Fibroblast of villous mesenchyme (primary cell): ENCODE measurements around the gene PLXNA4. TPM values are rescaled to one million over a fixed set of nuclear protein-coding genes. Genes with fewer than 3 reads are reported as not detected.

ENCODE experiments used
- DNase-seq: peaks from one replicate; pipeline ENCODE4 v3.0.0-alpha.2; 2010; ENCODE audit warnings: low read depth
- H3K4me3 ChIP-seq: 2 replicates; pipeline ENCODE4 v1.5.1; 2011; ENCODE audit warnings: low read depth, mild to moderate bottlenecking, low read length
- total RNA-seq: library from RNA; depleted of rRNA; stranded (reverse); fragments of >200 nt; gene quantifications from 2 replicates; pipeline ENCODE4 v1.2.3, GENCODE V29; 2012
- TF ChIP-seq, protein P1 (sequence below): IDR thresholded peaks from 2 replicates; pipeline ENCODE4 v1.5.1; 2012; ENCODE audit warnings: low read depth, mild to moderate bottlenecking, low read length; ENCODE audit not compliant: insufficient read depth

The PLXNA4 gene
- total RNA-seq, 1 donor, result not detected

DNA sequence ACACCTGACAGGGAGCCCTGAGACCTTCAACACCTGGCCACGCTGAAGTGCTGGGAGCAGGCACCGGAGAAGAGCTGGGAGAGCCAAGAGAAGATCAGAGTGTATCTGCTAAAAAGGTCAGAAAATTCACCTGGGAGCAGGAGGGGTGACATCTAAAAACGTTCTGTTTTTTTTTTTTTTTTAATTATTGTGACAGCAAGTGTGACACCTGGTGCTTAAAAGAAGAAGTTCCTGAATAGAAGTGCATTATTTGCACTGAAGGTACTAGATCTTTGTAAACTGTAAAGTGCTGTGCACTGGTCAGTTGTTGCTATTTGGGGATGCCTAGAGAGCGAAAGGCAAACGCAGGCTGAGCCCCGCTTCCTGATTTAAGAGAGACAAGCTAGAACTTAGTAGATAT is 422.0 kb downstream of the PLXNA4 start:
- TF ChIP-seq, protein P1, sequence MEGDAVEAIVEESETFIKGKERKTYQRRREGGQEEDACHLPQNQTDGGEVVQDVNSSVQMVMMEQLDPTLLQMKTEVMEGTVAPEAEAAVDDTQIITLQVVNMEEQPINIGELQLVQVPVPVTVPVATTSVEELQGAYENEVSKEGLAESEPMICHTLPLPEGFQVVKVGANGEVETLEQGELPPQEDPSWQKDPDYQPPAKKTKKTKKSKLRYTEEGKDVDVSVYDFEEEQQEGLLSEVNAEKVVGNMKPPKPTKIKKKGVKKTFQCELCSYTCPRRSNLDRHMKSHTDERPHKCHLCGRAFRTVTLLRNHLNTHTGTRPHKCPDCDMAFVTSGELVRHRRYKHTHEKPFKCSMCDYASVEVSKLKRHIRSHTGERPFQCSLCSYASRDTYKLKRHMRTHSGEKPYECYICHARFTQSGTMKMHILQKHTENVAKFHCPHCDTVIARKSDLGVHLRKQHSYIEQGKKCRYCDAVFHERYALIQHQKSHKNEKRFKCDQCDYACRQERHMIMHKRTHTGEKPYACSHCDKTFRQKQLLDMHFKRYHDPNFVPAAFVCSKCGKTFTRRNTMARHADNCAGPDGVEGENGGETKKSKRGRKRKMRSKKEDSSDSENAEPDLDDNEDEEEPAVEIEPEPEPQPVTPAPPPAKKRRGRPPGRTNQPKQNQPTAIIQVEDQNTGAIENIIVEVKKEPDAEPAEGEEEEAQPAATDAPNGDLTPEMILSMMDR, result no peak
- DNase-seq, result no peak

DNA sequence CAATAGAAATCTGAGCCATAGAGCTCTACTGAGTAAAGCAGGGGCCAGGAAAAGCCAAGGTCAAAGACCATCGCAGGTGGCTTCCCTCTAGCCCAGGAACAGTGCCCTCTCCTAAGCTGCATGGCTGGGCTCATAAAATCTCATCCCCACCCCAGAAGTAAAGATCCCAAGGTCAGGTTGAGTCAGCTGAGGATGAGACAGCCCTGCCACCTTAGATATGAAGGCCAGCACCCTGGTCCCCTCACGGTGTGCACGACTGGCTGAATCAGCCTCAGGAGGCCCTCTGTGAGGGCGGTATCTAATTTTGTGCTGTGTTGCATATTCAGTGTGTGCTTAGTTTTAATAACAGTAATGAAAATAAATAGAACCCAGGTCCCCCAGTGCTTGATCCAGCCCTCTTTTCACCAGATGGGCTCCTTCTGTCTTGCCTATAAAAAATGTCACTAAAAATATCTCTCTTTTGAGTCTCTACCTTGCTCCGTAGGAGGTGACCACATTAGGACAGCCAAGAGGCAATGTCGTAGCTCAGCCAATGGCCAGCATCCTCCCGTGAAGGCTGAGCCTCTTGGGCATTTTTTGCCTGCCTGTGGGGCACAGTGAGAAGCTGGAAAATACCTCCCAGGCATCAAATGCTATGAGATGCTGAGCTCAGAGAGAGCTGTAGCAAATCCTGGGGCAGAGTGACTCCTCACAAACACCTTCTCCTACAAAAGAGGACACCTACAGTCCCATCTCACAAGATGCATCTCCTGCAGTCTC is 424.0 kb downstream of the PLXNA4 start:
- DNase-seq, result no peak
- no peak overlapping the region for H3K4me3 ChIP-seq
- TF ChIP-seq, protein P1, result no peak

More for the DNA sequence above, 422.0 kb downstream of the PLXNA4 start:
- H3K4me3 ChIP-seq, result no peak overlapping the region

DNA sequence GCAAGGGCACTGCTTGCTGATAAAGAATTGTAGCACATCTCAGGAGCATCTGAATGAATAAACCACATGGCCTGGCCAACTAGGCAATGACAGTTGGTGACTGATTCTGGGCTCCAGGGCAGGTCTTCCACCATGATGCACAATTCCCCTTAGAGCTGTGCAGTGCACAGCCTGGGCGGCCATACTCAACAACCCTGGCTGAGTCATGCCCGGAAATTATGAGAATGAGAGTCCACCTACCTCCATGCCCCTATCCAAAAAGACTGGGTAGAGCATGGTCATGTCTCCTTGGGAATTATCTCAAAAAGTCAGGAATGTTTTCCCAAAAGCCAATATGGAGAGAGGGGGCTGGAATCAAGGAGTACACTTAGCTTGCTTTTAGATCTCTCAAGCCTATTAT is 425.6 kb downstream of the PLXNA4 start:
- TF ChIP-seq, protein P1, result no peak
- H3K4me3 ChIP-seq, result no peak overlapping the region
- no peak for DNase-seq

DNA sequence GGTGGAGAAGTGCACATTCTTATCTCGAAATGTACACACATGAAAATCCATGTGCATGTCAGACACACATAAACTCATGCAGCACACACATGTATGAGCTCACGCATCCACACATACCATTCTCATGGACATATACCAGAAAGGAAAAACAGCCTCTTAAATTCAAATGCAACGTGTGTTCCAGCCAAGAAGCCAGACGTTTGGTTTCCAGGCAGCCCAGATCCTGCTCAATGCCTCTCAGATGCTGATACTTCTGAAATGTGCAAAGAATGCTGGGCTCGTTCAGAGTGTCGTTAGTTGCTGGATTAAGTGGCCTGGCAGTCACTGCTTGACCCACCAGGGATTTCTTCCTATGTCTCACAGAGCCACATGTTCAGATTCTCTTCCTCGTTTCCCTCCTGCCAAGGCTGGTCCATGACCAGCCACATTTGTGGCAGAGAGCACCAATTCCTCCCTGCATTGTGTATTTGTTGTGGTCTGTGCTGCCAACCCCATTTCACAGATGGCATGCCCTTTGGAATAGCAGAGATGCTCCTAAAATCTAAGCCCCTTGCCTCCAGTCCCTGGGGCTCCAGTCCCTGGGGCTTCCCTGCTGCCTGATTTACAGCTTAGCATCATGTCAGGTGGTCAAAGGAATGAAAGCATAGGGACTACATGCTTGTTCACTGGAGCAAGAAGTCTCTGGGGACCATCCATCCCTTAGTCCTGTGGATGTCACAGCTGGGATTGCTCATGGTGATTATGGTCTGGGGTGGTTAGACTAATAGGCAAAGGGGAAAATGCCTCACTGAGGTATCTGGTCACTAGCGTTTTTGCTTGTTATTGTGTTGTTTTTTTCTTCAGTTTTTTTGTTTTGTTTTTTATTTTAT is 426.6 kb downstream of the PLXNA4 start:
- TF ChIP-seq, protein P1, result no peak
- no peak overlapping the region for H3K4me3 ChIP-seq
- no peak for DNase-seq

DNA sequence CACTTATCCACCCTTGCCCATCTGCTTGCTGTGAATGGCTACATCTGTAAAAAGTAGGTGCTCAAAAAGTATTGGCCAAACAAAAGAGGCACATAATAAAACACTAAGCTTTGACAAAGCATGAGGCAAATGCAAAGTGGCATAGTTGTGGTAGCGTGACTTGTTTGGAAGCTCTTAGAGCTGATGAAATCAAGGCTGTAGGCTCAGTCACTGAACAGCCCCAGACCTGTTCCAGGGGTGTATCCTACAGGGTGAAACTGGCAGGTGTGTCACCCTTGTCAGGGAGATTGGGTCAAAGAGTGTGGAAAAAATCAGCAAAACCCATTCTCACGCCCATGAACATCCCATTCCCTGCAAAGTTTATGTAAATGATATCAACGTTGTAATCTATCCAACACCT is 427.4 kb downstream of the PLXNA4 start:
- no peak for DNase-seq
- TF ChIP-seq, protein P1, result no peak
- no peak overlapping the region for H3K4me3 ChIP-seq

DNA sequence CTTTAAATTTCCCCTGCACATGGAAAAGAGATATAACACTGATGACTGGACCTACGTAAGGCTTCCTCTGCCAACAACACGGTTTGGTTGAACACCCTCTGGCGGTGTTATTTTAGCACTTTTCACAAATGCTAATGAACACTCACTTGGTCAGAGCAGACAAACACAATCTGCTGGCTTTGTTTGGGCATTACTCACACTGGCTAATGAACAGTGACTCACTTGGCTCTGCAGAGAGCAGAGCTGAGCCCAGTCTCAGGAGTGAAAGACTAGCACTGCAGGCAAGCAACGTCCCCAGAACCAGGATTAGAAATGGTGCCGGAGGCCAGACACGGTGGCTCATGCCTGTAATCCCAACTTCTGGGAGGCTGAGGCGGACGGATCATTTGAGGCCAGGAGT is 430.8 kb downstream of the PLXNA4 start:
- TF ChIP-seq, protein P1, result no peak
- DNase-seq, result peak; percentile 26
- no peak overlapping the region for H3K4me3 ChIP-seq
